Brain microvascular endothelial cell (primary cell): ENCODE results near the gene SFXN5.

Source experiments
- DNase-seq: peaks from one replicate; pipeline ENCODE4 v3.0.0-alpha.2; 2020
- H3K27ac ChIP-seq: fragments of 250-450 bp; sonication (Bioruptor Pico); 2 replicates; pipeline ENCODE4 v1.5.1; 2020; ENCODE audit warnings: mild to moderate bottlenecking, moderate library complexity
- H3K27me3 ChIP-seq: fragments of 250-450 bp; sonication (Bioruptor Pico); replicated peaks from 2 replicates; pipeline ENCODE4 v1.5.1; 2020; ENCODE audit warnings: mild to moderate bottlenecking
- H3K36me3 ChIP-seq: fragments of 250-450 bp; sonication (Bioruptor Pico); replicated peaks from 2 replicates; pipeline ENCODE4 v1.5.1; 2020; ENCODE audit warnings: mild to moderate bottlenecking
- H3K4me3 ChIP-seq: 2 replicates; pipeline ENCODE4 v1.5.1; 2011; ENCODE audit warnings: low read depth, mild to moderate bottlenecking, control low read depth, low read length, moderate library complexity
- CTCF ChIP-seq: IDR thresholded peaks from 2 replicates; pipeline ENCODE4 v1.5.1; 2011; ENCODE audit warnings: low read depth, mild to moderate bottlenecking, moderate library complexity, low read length, control low read depth, inconsistent platforms; ENCODE audit errors: missing control alignments
- in situ Hi-C: cut with HindIII; loops from 2 replicates; pipeline ENCODE4 v1.10.0; 2017; ENCODE audit warnings: low sequenced_read_pairs, low pct_ligation_motif_present

SFXN5 gene

GRCh38 chr2:72897785-72898584, 173.5 kb downstream of the SFXN5 start:
- in situ Hi-C loops = no loop called here
- TF ChIP-seq CTCF = no peak
- no peak for DNase-seq
- Histone ChIP-seq H3K27ac (no peak overlapping the region), H3K27me3 (peaks cover 41% of the 10 kb centered on the region), H3K36me3 (no peaks in the 10 kb centered on the region), H3K4me3 (no peak overlapping the region)

GRCh38 chr2:72896446-72896845, 175.1 kb downstream of the SFXN5 start:
- H3K27me3 ChIP-seq = peaks cover 38% of the 10 kb centered on the region
- no peak for DNase-seq
- H3K4me3 ChIP-seq = no peak overlapping the region
- no peaks in the 10 kb centered on the region for H3K36me3 ChIP-seq
- TF ChIP-seq CTCF = no peak
- in situ Hi-C loops = no loop called here
- no peak overlapping the region for H3K27ac ChIP-seq

- no peaks in the 10 kb centered on the region for H3K36me3 ChIP-seq
- H3K27ac ChIP-seq = no peak overlapping the region
- peak; percentile 36 for DNase-seq
- H3K4me3 ChIP-seq = no peak overlapping the region
- in situ Hi-C loops = no loop called here
- H3K27me3 ChIP-seq = peaks cover 35% of the 10 kb centered on the region
- TF ChIP-seq CTCF = no peak
Observed at GRCh38 chr2:72895759-72896281, 175.7 kb downstream of the SFXN5 start.

GRCh38 chr2:72895154-72895553, 176.4 kb downstream of the SFXN5 start:
- no peak for DNase-seq
- TF ChIP-seq CTCF = no peak
- Histone ChIP-seq H3K27ac (no peak overlapping the region), H3K27me3 (peaks cover 32% of the 10 kb centered on the region), H3K4me3 (no peak overlapping the region), H3K36me3 (no peaks in the 10 kb centered on the region)
- in situ Hi-C loops = no loop called here

GRCh38 chr2:72894514-72894913, 177.0 kb downstream of the SFXN5 start:
- Histone ChIP-seq H3K27me3 (peaks cover 30% of the 10 kb centered on the region), H3K27ac (no peak overlapping the region), H3K36me3 (no peaks in the 10 kb centered on the region), H3K4me3 (no peak overlapping the region)
- in situ Hi-C loops = no loop called here
- no peak for DNase-seq
- TF ChIP-seq CTCF = no peak
